Medulla oblongata (tissue), 1 donor: ENCODE results near the gene AFG1L.
"Not testable (repeated sequence)": the region's sequence is repeated elsewhere in the genome, so short reads cannot be mapped to it uniquely, and the experiment has no call there.

Experiments
- DNase-seq: peaks from one replicate; pipeline ENCODE4 v3.0.0-alpha.2; 2015; ENCODE audit errors: extremely low spot score

The AFG1L gene

GRCh38 chr6:108350528-108350927 is 55.7 kb downstream of the AFG1L start:
- no peak for DNase-seq

- no peak for DNase-seq
These were observed 59.0 kb downstream of the AFG1L start for GRCh38 chr6:108353853-108354252.

- DNase-seq = no peak
These were observed 60.3 kb downstream of the AFG1L start for GRCh38 chr6:108355120-108355519.

- DNase-seq = no peak
These were observed 61.0 kb downstream of the AFG1L start for GRCh38 chr6:108355890-108356289.

- no peak for DNase-seq
These were observed 65.3 kb downstream of the AFG1L start for GRCh38 chr6:108359901-108360882.

- no peak for DNase-seq
These were observed 66.1 kb downstream of the AFG1L start for GRCh38 chr6:108360919-108361311.

GRCh38 chr6:108361312-108361932 is 66.6 kb downstream of the AFG1L start:
- no peak for DNase-seq

- no peak for DNase-seq
These were observed 67.6 kb downstream of the AFG1L start for GRCh38 chr6:108362455-108362854.

GRCh38 chr6:108363113-108363512 is 68.3 kb downstream of the AFG1L start:
- DNase-seq = no peak

GRCh38 chr6:108363889-108364313 is 69.0 kb downstream of the AFG1L start:
- peak; percentile 17 for DNase-seq

GRCh38 chr6:108364470-108364869 is 69.6 kb downstream of the AFG1L start:
- DNase-seq = no peak

- no peak for DNase-seq
These were observed 70.6 kb downstream of the AFG1L start for GRCh38 chr6:108365478-108365877.

GRCh38 chr6:108366236-108366635 is 71.4 kb downstream of the AFG1L start:
- no peak for DNase-seq

- DNase-seq = no peak
These were observed 73.7 kb downstream of the AFG1L start for GRCh38 chr6:108368431-108369030.

GRCh38 chr6:108380876-108381275 is 86.0 kb downstream of the AFG1L start:
- DNase-seq = no peak

- no peak for DNase-seq
These were observed 89.1 kb downstream of the AFG1L start for GRCh38 chr6:108383981-108384380.

- not testable (repeated sequence) for DNase-seq
These were observed 94.3 kb downstream of the AFG1L start for GRCh38 chr6:108389190-108389589.

GRCh38 chr6:108395297-108395696 is 100.4 kb downstream of the AFG1L start:
- no peak for DNase-seq

GRCh38 chr6:108403236-108403635 is 108.4 kb downstream of the AFG1L start:
- no peak for DNase-seq

GRCh38 chr6:108406943-108407342 is 112.1 kb downstream of the AFG1L start:
- DNase-seq = no peak

- no peak for DNase-seq
These were observed 113.3 kb downstream of the AFG1L start for GRCh38 chr6:108407904-108408827.
